OCI-LY7 (cell line): Measurements from ENCODE around the gene CNOT11. TPM values are rescaled to one million over a fixed set of nuclear protein-coding genes. Genes with fewer than 3 reads are reported as not detected.
A peak's percentile ranks its signal among the peaks of the same experiment; 100 is the strongest.
"Not testable (repeated sequence)": the region's sequence is repeated elsewhere in the genome, so short reads cannot be mapped to it uniquely, and the experiment has no call there.

Source experiments
- BruUV-seq: library from RNA; stranded (reverse); fragments of 400-500 nt; replicated peaks from 2 replicates; lab custom pipeline; 2021; lab: Mats Ljungman, UMichigan
- CTCF ChIA-PET: fragments of 300-600 bp; sonication (Branson Sonifier 250); formaldehyde crosslinking; loops from one replicate; lab custom pipeline; 2022; ENCODE audit warnings: antibody characterized with exemption; ENCODE audit not compliant: unreplicated experiment; lab: Charles Lee
- POLR2A ChIA-PET: fragments of 300-600 bp; sonication (Branson Sonifier 250); formaldehyde crosslinking; loops from one replicate; lab custom pipeline; 2022; ENCODE audit warnings: antibody characterized with exemption; lab: Charles Lee
- DNase-seq: peaks from one replicate; pipeline ENCODE4 v3.0.0-alpha.2; 2015; ENCODE audit warnings: low spot score
- H2AFZ ChIP-seq: fragments of 200-600 bp; sonication (generic), shearing (Covaris generic); 2 replicates; pipeline ENCODE4 v1.6.1; 2014; ENCODE audit warnings: mild to moderate bottlenecking, antibody characterized with exemption, low read length, moderate library complexity
- H3K27ac ChIP-seq: fragments of 200-600 bp; sonication (generic); 2 replicates; pipeline ENCODE4 v1.5.1; 2014; ENCODE audit warnings: mixed run types, low read depth, mild to moderate bottlenecking, moderate library complexity, low read length, inconsistent platforms; ENCODE audit not compliant: poor library complexity, severe bottlenecking
- H3K36me3 ChIP-seq: fragments of 200-600 bp; sonication (generic); 2 replicates; pipeline ENCODE4 v1.6.1; 2014; ENCODE audit warnings: mild to moderate bottlenecking, antibody characterized with exemption, low read length, moderate library complexity, mixed read lengths; ENCODE audit not compliant: insufficient read depth
- H3K4me1 ChIP-seq: fragments of 200-600 bp; sonication (generic); 2 replicates; pipeline ENCODE4 v1.5.1; 2014; ENCODE audit warnings: mild to moderate bottlenecking, low read length; ENCODE audit not compliant: insufficient read depth, poor library complexity, severe bottlenecking
- H3K4me2 ChIP-seq: fragments of 200-600 bp; sonication (generic); 2 replicates; pipeline ENCODE4 v1.6.1; 2014; ENCODE audit warnings: mild to moderate bottlenecking, low read length
- H3K4me3 ChIP-seq: fragments of 200-600 bp; sonication (generic); 2 replicates; pipeline ENCODE4 v1.5.1; 2014; ENCODE audit warnings: mild to moderate bottlenecking, low read depth, low read length; ENCODE audit not compliant: poor library complexity, severe bottlenecking
- H3K79me2 ChIP-seq: fragments of 200-600 bp; sonication (generic); 2 replicates; pipeline ENCODE4 v1.6.1; 2016; ENCODE audit warnings: low read depth, mild to moderate bottlenecking, low read length, moderate library complexity, mixed read lengths; ENCODE audit not compliant: insufficient read depth
- H3K9me2 ChIP-seq: fragments of 200-600 bp; sonication (generic); 2 replicates; pipeline ENCODE4 v1.6.1; 2016; ENCODE audit warnings: mild to moderate bottlenecking, low read length, mixed read lengths; ENCODE audit not compliant: insufficient read depth
- H3K9me3 ChIP-seq: fragments of 200-600 bp; sonication (generic); 2 replicates; pipeline ENCODE4 v1.6.1; 2014; ENCODE audit warnings: mild to moderate bottlenecking, mixed run types, low read length, mixed read lengths
- H4K20me1 ChIP-seq: fragments of 200-600 bp; sonication (generic); 2 replicates; pipeline ENCODE4 v1.6.1; 2014; ENCODE audit warnings: mild to moderate bottlenecking, antibody characterized with exemption, low read length, moderate library complexity, mixed read lengths; ENCODE audit not compliant: insufficient read depth
- EZH2phosphoT487 ChIP-seq: fragments of 200-600 bp; sonication (generic); IDR thresholded peaks from 2 replicates; pipeline ENCODE4 v1.6.1; 2018; ENCODE audit warnings: low read depth, borderline replicate concordance, mild to moderate bottlenecking, mixed run types, antibody characterized with exemption, low read length, moderate library complexity, mixed read lengths
- intact Hi-C: fragments of 100-400 bp; cut with micrococcal nuclease; formaldehyde crosslinking; loops from one replicate; pipeline ENCODE4 v1.10.0; 2022; ENCODE audit not compliant: unreplicated experiment
- microRNA-seq: library from miRNA; unstranded; fragments of <30 nt; microRNA quantifications from one replicate; pipeline ENCODE4 v1.2.0, GENCODE V29; 2022; ENCODE audit warnings: borderline replicate concordance
- small RNA-seq: library from RNA; depleted of rRNA; stranded (forward); fragments of <200 nt; gene quantifications from one replicate; pipeline ENCODE3, GENCODE V24; 2014
- total RNA-seq, 2 experiments: library from RNA; depleted of rRNA in 1 of 2; stranded (reverse); fragments of >200 nt in 1 of 2; shearing (Covaris generic) in 1 of 2; gene quantifications; 2 replicates each; pipeline ENCODE4 v1.2.3, GENCODE V29; 2014 to 2022
- TF ChIP-seq, protein P1 (sequence below): fragments of 200-600 bp; sonication (generic); conservative IDR thresholded peaks from 2 replicates; pipeline ENCODE4 v1.5.1; 2014; ENCODE audit warnings: mild to moderate bottlenecking, antibody characterized with exemption, low read length, moderate library complexity, mixed read lengths

Gene CNOT11
- total RNA-seq, 2 experiments from 2014 or later, result 45.7 to 71.9 TPM

GRCh38 chr2:101310834-101311695 is 58.4 kb downstream of the CNOT11 start:
- no TSS peak for BruUV-seq
- DNase-seq, result no peak
- intact Hi-C loops, result no loop called here
- Histone ChIP-seq H3K9me3 (no peaks in the 10 kb centered on the region), H4K20me1 (no peaks in the 10 kb centered on the region), H3K79me2 (peaks cover 11% of the 10 kb centered on the region; the same call in 1 of the 2 replicates), H3K4me1 (peaks cover 16% of the 10 kb centered on the region), H3K36me3 (no peaks in the 10 kb centered on the region), H3K4me2 (no peak overlapping the region), H2AFZ (no peak overlapping the region), H3K9me2 (no peaks in the 10 kb centered on the region), H3K4me3 (no peak overlapping the region), H3K27ac (no peak overlapping the region)
- POLR2A ChIA-PET, result interaction anchor here (1.0 to 2.1 kb wide), 2 partner anchors 12 to 15 kb away, joined by 3 to 5 read pairs; no protein-coding TSS in a partner anchor
- TF ChIP-seq, protein P1, sequence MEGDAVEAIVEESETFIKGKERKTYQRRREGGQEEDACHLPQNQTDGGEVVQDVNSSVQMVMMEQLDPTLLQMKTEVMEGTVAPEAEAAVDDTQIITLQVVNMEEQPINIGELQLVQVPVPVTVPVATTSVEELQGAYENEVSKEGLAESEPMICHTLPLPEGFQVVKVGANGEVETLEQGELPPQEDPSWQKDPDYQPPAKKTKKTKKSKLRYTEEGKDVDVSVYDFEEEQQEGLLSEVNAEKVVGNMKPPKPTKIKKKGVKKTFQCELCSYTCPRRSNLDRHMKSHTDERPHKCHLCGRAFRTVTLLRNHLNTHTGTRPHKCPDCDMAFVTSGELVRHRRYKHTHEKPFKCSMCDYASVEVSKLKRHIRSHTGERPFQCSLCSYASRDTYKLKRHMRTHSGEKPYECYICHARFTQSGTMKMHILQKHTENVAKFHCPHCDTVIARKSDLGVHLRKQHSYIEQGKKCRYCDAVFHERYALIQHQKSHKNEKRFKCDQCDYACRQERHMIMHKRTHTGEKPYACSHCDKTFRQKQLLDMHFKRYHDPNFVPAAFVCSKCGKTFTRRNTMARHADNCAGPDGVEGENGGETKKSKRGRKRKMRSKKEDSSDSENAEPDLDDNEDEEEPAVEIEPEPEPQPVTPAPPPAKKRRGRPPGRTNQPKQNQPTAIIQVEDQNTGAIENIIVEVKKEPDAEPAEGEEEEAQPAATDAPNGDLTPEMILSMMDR, result no peak
- TF ChIP-seq EZH2phosphoT487, result no peak
- CTCF ChIA-PET, result no interaction called here

- H3K4me3 ChIP-seq, result no peak overlapping the region
- H3K4me1 ChIP-seq, result peaks cover 13% of the 10 kb centered on the region
- no peak for DNase-seq
- BruUV-seq, result no TSS peak
- H3K9me3 ChIP-seq, result no peaks in the 10 kb centered on the region
- no peak for TF ChIP-seq EZH2phosphoT487
- H3K36me3 ChIP-seq, result no peaks in the 10 kb centered on the region
- H3K4me2 ChIP-seq, result no peak overlapping the region
- ChIA-PET POLR2A (interaction anchor here (1.0 kb wide), 1 partner anchor 12 kb away, joined by 3 read pairs; no protein-coding TSS in a partner anchor), CTCF (no interaction called here)
- peaks cover 11% of the 10 kb centered on the region; the same call in 1 of the 2 replicates for H3K79me2 ChIP-seq
- no peak overlapping the region for H3K27ac ChIP-seq
- intact Hi-C loops, result no loop called here
- no peaks in the 10 kb centered on the region for H3K9me2 ChIP-seq
- no peak overlapping the region for H2AFZ ChIP-seq
- no peaks in the 10 kb centered on the region for H4K20me1 ChIP-seq
These were observed 59.0 kb downstream of the CNOT11 start for GRCh38 chr2:101311696-101312017.

DNA sequence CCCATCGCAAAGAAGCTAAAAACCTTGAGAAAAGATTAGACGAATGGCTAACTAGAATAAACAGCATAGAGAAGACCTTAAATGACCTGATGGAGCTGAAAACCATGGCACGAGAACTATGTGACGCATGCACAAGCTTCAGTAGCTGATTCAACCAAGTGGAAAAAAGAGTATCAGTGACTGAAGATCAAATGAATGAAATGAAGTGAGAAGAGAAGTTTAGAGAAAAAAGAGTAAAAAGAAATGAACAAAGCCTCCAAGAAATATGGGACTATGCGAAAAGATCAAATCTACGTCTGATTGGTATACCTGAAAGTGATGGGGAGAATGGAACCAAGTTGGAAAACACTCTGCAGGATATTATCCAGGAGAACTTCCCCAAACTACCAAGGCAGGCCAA is 63.9 kb downstream of the CNOT11 start:
- BruUV-seq, DNase-seq, CTCF ChIA-PET, H3K9me3 ChIP-seq, H3K9me2 ChIP-seq, H3K79me2 ChIP-seq, H3K4me1 ChIP-seq, H4K20me1 ChIP-seq, POLR2A ChIA-PET, H3K27ac ChIP-seq, H2AFZ ChIP-seq, H3K4me2 ChIP-seq, H3K4me3 ChIP-seq, H3K36me3 ChIP-seq, intact Hi-C loops: not testable (repeated sequence)

Small RNA genes lying within 50 kb of the gene (microRNA-seq; reads per million reads assigned to microRNA genes)
- gene MIR5696, result not detected

Small RNA genes lying within 50 kb of the gene (small RNA-seq; reads per million reads assigned to genes)
- gene MIR5696, result not detected
- gene SNORD89, result 3.9 reads per million, percentile 89 among the genes with 10 or more reads in this experiment

Other genes starting within 250 kb of the CNOT11 start
- gene TBC1D8, start 101.5 kb upstream of the CNOT11 start, total RNA-seq (2014; rRNA removed; shearing (Covaris generic)), result 0.03 and 0.22 TPM in 2 replicates
- 0.49 and 1.7 TPM in 2 replicates for gene TBC1D8, start 101.5 kb upstream of the CNOT11 start, total RNA-seq (2022)
- gene RNF149, start 55.8 kb downstream of the CNOT11 start, total RNA-seq (2014; rRNA removed; shearing (Covaris generic)), result 9.0 and 10.3 TPM in 2 replicates
- gene RNF149, start 55.8 kb downstream of the CNOT11 start, total RNA-seq (2022), result 16.5 and 17.9 TPM in 2 replicates
- gene CREG2, start 134.6 kb downstream of the CNOT11 start, total RNA-seq (2014; rRNA removed; shearing (Covaris generic)), result not detected in 2 replicates
- gene CREG2, start 134.6 kb downstream of the CNOT11 start, total RNA-seq (2022), result not detected in 2 replicates
- gene RFX8, start 222.2 kb downstream of the CNOT11 start, total RNA-seq (2014; rRNA removed; shearing (Covaris generic)), result not detected in 2 replicates
- not detected in 2 replicates for gene RFX8, start 222.2 kb downstream of the CNOT11 start, total RNA-seq (2022)